ENCODE data around the gene CLTB. TPM values are rescaled to one million over a fixed set of nuclear protein-coding genes. Genes with fewer than 3 reads are reported as not detected.
"Not testable (repeated sequence)": the region's sequence is repeated elsewhere in the genome, so short reads cannot be mapped to it uniquely, and the experiment has no call there.

The CLTB gene
- total RNA-seq, 8 experiments from 2014 or later, result 60.6 to 245 (median 89.7) TPM

DNA sequence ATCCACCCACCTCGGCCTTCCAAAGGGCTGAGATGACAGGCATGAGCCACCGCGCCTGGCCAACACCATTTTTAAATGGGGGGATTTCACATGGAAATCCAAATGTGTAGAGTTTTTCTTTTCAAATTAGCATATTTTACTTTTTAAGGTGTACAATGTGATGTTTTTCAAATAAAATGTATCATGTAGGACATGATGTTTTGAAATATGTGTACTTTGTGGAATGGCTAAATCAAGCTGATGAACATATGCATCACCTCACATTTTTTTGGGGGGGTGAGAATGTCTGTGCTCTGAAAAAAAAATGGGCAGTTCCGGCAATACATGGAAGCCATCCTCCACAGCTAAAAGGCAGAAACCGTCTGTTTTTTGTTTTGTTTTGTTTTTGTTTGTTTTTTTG, 28.4 kb upstream of the CLTB start:
- 51 to 100% (median 72%) methylated on average over 2 to 5 of the region's 5 CpGs; no CpG with 5 or more reads in 1 of the 10 experiments for WGBS, 10 experiments

DNA sequence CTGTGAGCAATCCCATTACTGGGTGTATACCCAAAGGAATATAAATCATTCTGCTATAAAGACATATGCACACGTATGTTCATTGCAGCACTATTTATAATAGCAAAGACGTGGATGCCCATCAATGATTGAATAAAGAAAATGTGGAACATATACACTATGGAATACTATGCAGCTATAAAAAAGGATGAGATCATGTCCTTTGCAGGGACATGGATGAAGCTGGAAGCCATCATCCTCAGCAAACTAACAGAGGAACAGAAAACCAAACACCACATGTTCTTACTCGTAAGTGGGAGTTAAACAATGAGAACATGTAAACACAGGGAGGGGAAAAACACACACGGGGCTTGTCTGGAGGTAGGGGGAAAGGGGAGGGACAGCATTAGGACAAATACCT, 26.6 kb upstream of the CLTB start:
- peaks cover 7 to 12% of the 10 kb centered on the region in 2 donors for H3K4me1 ChIP-seq (replicated peaks in 1 of 2)
- in situ Hi-C loops (cut with MboI; ENCODE audit: low pct_unique_long_range_greater_than_20kb in 2 of 9, low sequenced_read_pairs in 9 of 9, unreplicated experiment in 9 of 9); ATAC-seq (replicated peaks in 6 of 8); H3K27ac ChIP-seq; H3K4me3 ChIP-seq: not testable (repeated sequence)
- 20 to 100% (median 79%) methylated on average over 1 to 3 of the region's 4 CpGs; no CpG with 5 or more reads in 2 of the 10 experiments for WGBS, 10 experiments

More for the DNA sequence above, 28.4 kb upstream of the CLTB start:
- Histone ChIP-seq H3K4me3 (no peak overlapping the region), H3K4me1 (replicated peaks in 1 of 2) (peaks cover 7 to 20% of the 10 kb centered on the region in 2 donors), H3K27ac (no peak overlapping the region)
- in situ Hi-C loops (cut with MboI; ENCODE audit: low pct_unique_long_range_greater_than_20kb in 2 of 9, low sequenced_read_pairs in 9 of 9, unreplicated experiment in 9 of 9), result no loop called here
- no peak for ATAC-seq (replicated peaks in 6 of 8)

DNA sequence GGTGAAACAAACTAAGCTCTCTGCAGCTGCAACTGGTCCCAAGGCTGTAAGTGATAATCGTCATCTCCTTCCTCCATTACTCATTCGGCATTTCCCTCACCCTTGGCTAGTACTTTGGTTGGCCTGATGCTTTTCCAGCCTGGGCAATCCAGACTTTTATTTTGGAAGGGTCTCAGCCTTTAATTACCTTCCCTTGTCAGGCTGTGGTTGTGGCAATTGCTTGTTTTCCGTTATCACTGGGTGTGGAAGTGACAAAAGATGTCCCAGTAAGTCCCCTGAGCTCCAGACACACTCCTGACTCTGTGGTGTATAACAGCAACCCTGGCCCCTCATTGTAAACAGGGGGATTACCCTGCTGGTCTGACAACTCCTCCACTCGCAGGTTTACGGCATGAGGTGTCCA, 25.6 kb upstream of the CLTB start:
- in situ Hi-C loops (cut with MboI; ENCODE audit: low pct_unique_long_range_greater_than_20kb in 2 of 9, low sequenced_read_pairs in 9 of 9, unreplicated experiment in 9 of 9), result no loop called here
- no peak overlapping the region for H3K4me3 ChIP-seq
- 0 to 60% (median 29%) methylated on average over 1 to 5 of the region's 5 CpGs for WGBS, 10 experiments
- peaks cover 7 to 11% of the 10 kb centered on the region in 2 donors for H3K4me1 ChIP-seq (replicated peaks in 1 of 2)
- H3K27ac ChIP-seq, result no peak overlapping the region
- peak in 6 of 8 experiments; percentile 23 to 73 (median 56) for ATAC-seq (replicated peaks in 6 of 8)

DNA sequence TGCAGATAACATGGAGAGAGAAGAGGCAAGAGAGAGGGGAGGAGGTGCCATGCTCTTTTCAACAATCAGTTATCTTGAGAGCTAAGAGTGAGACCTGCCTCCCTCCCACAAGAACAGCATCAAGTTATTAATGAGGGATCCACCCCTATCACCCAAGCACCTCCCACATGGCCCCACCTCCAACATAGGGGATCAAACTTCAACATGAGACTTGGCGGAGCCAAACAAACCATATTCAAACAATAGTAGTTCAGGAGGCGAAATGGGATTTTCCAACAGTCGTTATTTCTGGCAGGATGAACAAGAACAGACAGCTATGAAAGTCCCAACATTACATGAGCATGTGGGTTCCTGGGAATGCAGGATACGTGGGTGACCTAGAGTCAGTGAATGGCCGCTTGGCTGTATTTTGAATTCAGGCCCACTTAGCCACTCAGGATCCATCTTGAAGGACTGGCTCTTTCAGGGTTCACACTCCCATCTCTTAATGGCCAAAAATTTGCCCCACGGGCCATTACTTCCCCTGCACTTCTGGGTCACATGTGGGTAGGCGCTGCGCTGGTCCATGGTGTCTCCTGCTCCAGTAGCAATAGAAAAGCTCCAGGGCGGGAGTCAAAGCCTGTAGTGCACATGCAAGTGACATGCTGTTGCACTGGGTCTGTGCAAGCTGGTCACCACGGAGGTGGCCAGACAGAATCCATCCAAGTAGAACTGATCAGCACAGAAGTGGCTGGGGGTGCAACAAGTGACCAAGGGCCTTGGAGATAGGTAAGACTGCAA, 24.8 kb upstream of the CLTB start:
- in situ Hi-C loops (cut with MboI; ENCODE audit: low pct_unique_long_range_greater_than_20kb in 2 of 9, low sequenced_read_pairs in 9 of 9, unreplicated experiment in 9 of 9), result no loop called here
- peaks cover 7 to 8% of the 10 kb centered on the region in 2 donors for H3K4me1 ChIP-seq (replicated peaks in 1 of 2)
- WGBS, 10 experiments, result 20 to 100% (median 88%) methylated on average over 1 to 9 of the region's 10 CpGs; no CpG with 5 or more reads in 1 of the 10 experiments

DNA sequence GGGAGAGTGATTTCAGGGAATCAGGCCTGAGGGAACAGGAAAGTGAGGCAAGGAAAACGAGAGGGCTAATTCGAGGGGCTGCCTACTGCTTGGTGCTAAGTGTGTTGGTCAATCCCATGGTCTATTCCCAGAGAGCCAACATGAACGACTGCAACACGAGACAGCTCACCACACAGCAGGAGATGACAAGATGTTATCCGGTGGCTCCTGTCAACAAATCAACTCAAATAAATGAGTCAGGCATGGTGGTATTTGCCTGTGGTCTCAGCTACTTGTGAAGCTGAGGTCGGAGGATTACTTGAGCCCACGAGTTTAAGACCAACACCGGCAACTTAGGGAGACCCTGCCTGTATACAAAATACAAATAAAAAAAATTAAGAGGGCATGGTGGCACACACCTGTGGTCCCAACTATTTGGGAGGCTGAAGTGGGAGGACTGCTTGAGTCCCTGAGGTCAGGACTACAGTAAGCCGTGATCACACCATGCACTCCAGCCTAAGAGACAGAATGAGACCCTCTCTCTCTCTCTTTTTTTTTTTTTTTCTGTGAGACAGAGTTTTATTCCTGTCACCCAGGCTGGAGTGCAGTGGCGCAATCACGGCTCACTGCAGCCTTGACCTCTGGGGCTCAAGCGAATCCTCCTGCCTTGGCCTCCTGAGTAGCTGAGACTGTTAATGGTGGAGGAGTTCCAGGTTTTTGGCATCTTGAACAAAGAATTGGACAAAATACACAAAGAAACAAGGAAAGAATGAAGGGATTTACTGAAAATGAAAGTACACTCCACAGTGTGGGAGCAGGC, 22.8 kb upstream of the CLTB start:
- 32 to 100% (median 74%) methylated on average over 3 to 12 of the region's 12 CpGs; no CpG with 5 or more reads in 3 of the 10 experiments for WGBS, 10 experiments
- no peak for ATAC-seq (replicated peaks in 6 of 8)
- H3K4me1 ChIP-seq (replicated peaks in 1 of 2), result peaks cover 7 to 8% of the 10 kb centered on the region in 2 donors

More for the DNA sequence above, 24.8 kb upstream of the CLTB start:
- H3K4me3 ChIP-seq, result no peak overlapping the region
- peak in 3 of 8 experiments; percentile 22 to 59 (median 58) for ATAC-seq (replicated peaks in 6 of 8)
- no peak overlapping the region for H3K27ac ChIP-seq

DNA sequence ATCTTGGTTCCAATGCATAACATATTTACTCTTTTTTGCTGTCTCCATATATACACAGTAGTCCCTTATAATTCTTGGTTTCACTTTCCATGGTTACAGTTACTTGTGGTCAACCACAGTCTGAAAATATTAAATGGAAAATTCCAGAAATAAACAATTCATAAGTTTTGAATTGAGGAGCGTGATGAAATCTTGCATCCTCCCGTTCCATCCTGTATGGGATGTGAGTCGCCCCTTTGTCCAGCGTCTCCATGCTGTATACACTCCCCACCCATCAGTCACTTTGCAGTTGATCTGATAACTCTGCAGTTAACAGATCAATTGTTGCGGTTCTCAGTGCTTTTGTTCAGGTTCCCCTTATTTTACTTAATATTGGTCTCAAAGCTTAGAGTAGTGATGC, 20.3 kb upstream of the CLTB start:
- no peaks in the 10 kb centered on the region for H3K4me1 ChIP-seq (replicated peaks in 1 of 2)
- H3K4me3 ChIP-seq, result no peak overlapping the region
- 0 to 90% (median 60%) methylated on average over 1 to 5 of the region's 5 CpGs; no CpG with 5 or more reads in 1 of the 10 experiments for WGBS, 10 experiments
- peak in 4 of 8 experiments; percentile 31 to 71 (median 62) for ATAC-seq (replicated peaks in 6 of 8)
- in situ Hi-C loops (cut with MboI; ENCODE audit: low pct_unique_long_range_greater_than_20kb in 2 of 9, low sequenced_read_pairs in 9 of 9, unreplicated experiment in 9 of 9), result no loop called here
- no peak overlapping the region for H3K27ac ChIP-seq

More for the DNA sequence above, 22.8 kb upstream of the CLTB start:
- in situ Hi-C loops (cut with MboI; ENCODE audit: low pct_unique_long_range_greater_than_20kb in 2 of 9, low sequenced_read_pairs in 9 of 9, unreplicated experiment in 9 of 9), result no loop called here
- H3K4me3 ChIP-seq, result no peak overlapping the region
- no peak overlapping the region for H3K27ac ChIP-seq

DNA sequence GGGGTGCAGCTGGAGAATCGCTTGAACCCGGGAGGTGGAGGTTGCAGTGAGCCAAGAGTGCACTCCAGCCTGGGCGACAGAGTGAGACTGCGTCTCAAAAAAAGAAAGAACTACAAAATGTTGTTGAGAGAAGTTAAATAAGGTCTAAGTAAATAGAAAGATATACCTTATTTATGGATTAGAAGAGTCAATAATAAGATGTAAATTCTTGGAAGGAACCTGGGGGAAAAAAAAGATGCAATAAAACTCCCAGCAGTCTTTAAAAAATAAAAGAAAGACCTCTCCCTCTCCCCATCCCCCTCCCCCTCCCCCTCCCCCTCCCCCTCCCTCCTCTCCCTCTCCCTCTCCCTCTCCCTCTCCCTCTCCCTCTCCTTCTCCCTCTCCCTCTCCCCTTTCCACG, 16.4 kb upstream of the CLTB start:
- in situ Hi-C loops (cut with MboI; ENCODE audit: low pct_unique_long_range_greater_than_20kb in 2 of 9, low sequenced_read_pairs in 9 of 9, unreplicated experiment in 9 of 9), result no loop called here
- Histone ChIP-seq H3K4me3 (no peak overlapping the region), H3K4me1 (replicated peaks in 1 of 2) (no peaks in the 10 kb centered on the region), H3K27ac (no peak overlapping the region)
- no peak for ATAC-seq (replicated peaks in 6 of 8)
- WGBS, 10 experiments, result 73 to 100% (median 93%) methylated on average over 1 to 4 of the region's 5 CpGs; no CpG with 5 or more reads in 2 of the 10 experiments

DNA sequence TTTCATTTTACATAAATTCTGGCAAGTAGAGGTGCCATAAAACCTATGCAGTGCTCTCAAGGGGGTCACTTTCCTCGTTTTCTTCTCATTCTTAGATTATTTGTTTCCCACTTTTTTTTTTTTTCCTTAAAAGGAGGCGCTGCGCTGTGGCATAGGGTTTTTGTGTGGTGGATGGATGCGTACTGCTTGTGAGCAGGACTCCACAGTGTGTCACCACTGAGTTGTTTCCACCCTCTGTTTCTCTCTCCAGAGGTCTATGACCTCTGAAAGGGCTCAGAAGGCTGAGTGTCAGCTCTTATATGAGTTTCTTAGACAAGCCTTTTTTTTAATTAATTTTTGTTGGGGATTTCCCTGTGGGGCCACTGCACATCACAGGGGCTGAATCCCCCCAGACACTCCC, 13.6 kb upstream of the CLTB start:
- 4 to 71% (median 51%) methylated on average over 1 to 4 of the region's 4 CpGs; no CpG with 5 or more reads in 2 of the 10 experiments for WGBS, 10 experiments
- in situ Hi-C loops (cut with MboI; ENCODE audit: low pct_unique_long_range_greater_than_20kb in 2 of 9, low sequenced_read_pairs in 9 of 9, unreplicated experiment in 9 of 9), result no loop called here

DNA sequence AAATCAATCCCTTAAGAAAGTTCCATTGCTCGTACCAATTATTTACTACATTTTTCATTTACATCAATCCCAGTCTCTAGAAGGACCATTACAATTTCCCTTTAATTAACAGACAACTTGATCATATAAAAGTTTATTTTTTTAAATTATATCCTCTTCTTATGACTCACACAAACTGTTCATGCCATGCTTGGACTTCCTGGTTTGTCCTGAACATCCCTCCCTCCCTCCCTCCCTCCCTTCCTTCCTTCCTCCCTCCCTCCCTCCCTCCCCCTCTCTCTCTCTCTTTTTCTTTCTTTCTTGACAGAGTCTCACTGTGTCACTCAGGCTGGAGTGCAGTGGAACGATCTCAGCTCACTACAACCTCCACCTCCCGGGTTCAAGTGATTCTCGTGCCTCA, 11.6 kb upstream of the CLTB start:
- no peaks in the 10 kb centered on the region for H3K4me1 ChIP-seq (replicated peaks in 1 of 2)
- in situ Hi-C loops (cut with MboI; ENCODE audit: low pct_unique_long_range_greater_than_20kb in 2 of 9, low sequenced_read_pairs in 9 of 9, unreplicated experiment in 9 of 9), result no loop called here
- 45 to 100% (median 83%) methylated on average over 1 to 4 of the region's 4 CpGs; no CpG with 5 or more reads in 3 of the 10 experiments for WGBS, 10 experiments
- no peak for ATAC-seq (replicated peaks in 6 of 8)
- no peak overlapping the region for H3K27ac ChIP-seq
- no peak overlapping the region for H3K4me3 ChIP-seq

More for the DNA sequence above, 13.6 kb upstream of the CLTB start:
- H3K4me1 ChIP-seq (replicated peaks in 1 of 2), result no peaks in the 10 kb centered on the region
- no peak overlapping the region for H3K27ac ChIP-seq
- H3K4me3 ChIP-seq, result no peak overlapping the region
- ATAC-seq (replicated peaks in 6 of 8), result peak in 1 of 8 experiments; percentile 56

DNA sequence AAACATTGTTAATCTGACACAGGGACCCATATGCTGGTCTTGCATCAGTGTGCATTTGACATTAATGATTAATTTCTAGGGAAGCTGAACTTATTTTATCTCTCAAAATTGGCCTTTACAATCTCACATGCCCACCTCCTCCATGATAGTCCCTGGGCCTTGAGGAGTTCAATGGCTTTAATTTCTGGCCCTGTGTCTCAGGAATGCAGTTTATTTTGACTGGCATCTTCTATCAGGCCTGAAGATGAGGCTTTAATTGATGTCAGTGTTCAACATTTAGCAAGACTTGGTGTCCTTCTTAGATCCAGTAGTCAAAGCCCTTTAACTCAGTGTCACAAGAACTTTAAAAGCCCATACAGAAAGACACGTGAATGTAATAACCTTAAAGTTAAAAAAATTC, 10.5 kb upstream of the CLTB start:
- WGBS, 10 experiments, result 0 to 90% (median 71%) methylated on average over 1 of the region's 1 CpG; no CpG with 5 or more reads in 3 of the 10 experiments
- in situ Hi-C loops (cut with MboI; ENCODE audit: low pct_unique_long_range_greater_than_20kb in 2 of 9, low sequenced_read_pairs in 9 of 9, unreplicated experiment in 9 of 9), result no loop called here
- Histone ChIP-seq H3K27ac (no peak overlapping the region), H3K4me1 (replicated peaks in 1 of 2) (no peaks in the 10 kb centered on the region), H3K4me3 (no peak overlapping the region)
- no peak for ATAC-seq (replicated peaks in 6 of 8)

DNA sequence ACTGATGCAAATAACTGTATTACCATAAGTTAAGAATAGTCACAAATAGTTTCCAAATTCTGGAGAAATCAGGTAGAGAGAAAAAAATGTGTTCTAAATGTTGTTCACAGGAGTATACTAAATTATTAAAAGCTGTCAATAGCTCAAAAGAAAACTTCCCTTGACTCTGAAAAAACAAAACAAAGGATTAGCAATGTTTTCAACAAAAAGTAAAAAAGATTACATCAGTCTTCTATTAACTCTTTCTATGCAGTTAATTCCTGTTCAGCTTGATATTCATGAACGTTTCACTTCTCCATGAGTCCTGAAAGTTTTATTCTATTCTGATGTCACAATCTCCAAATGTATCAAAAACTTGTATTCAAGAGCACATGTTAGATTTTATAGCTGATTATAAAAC, 9.5 kb upstream of the CLTB start:
- 44 to 89% (median 62%) methylated on average over 1 of the region's 1 CpG; no CpG with 5 or more reads in 2 of the 10 experiments for WGBS, 10 experiments
- Histone ChIP-seq H3K27ac (no peak overlapping the region), H3K4me3 (no peak overlapping the region), H3K4me1 (replicated peaks in 1 of 2) (no peaks in the 10 kb centered on the region)
- ATAC-seq (replicated peaks in 6 of 8), result no peak
- in situ Hi-C loops (cut with MboI; ENCODE audit: low pct_unique_long_range_greater_than_20kb in 2 of 9, low sequenced_read_pairs in 9 of 9, unreplicated experiment in 9 of 9), result no loop called here

DNA sequence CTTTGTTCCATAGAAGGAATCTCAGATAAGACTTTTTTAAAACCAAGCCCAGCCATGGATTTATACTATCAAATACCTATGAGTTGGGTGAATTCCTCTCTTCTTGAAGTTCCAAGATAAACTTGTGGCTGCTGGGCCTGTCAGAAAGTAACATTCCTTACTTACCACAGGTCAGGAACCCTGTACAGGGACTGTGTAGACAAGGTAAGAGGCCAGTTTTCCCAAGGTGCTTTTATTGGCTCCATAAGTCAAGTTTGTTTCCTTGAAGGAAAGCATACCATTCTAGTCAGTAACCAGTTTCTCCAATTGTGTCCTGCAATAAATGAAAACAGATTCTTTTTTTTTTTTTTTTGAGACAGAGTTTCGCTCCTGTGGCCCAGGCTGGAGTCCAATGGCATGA, 8.8 kb upstream of the CLTB start:
- no peak for ATAC-seq (replicated peaks in 6 of 8)
- Histone ChIP-seq H3K4me1 (replicated peaks in 1 of 2) (no peaks in the 10 kb centered on the region), H3K27ac (no peak overlapping the region), H3K4me3 (no peak overlapping the region)
- in situ Hi-C loops (cut with MboI; ENCODE audit: low pct_unique_long_range_greater_than_20kb in 2 of 9, low sequenced_read_pairs in 9 of 9, unreplicated experiment in 9 of 9), result no loop called here
- 80 to 100% (median 100%) methylated on average over 1 of the region's 1 CpG; no CpG with 5 or more reads in 6 of the 10 experiments for WGBS, 10 experiments

DNA sequence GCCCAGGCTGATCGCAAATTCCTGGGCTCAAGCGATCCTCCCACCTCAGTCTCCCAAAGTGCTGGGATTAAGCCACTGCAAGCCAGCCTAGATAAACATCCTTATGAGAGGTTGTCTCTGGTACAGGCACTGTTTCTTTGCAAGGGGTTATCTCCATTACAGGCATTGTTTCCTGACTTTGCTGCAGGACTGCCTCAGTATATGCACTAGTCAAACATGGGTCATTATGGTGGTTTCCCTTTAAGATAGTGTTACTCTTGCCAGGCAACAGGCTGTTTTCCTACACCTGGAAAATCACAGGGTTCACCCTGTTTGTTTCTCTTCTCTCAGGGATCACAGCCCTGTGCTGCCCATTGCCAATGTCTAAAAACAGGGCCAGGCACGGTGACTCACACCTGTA, 7.8 kb upstream of the CLTB start:
- in situ Hi-C loops (cut with MboI; ENCODE audit: low pct_unique_long_range_greater_than_20kb in 2 of 9, low sequenced_read_pairs in 9 of 9, unreplicated experiment in 9 of 9), result no loop called here
- H3K4me1 ChIP-seq (replicated peaks in 1 of 2), result no peaks in the 10 kb centered on the region
- no peak for ATAC-seq (replicated peaks in 6 of 8)
- 67 to 100% (median 83%) methylated on average over 1 to 2 of the region's 3 CpGs; no CpG with 5 or more reads in 5 of the 10 experiments for WGBS, 10 experiments
- no peak overlapping the region for H3K27ac ChIP-seq
- no peak overlapping the region for H3K4me3 ChIP-seq
